ENCODE measurements around the gene LTC4S.

GRCh38 chr5:179795049-179795862 is 1.5 kb downstream of the LTC4S start:
- TF ChIP-seq, protein P1, sequence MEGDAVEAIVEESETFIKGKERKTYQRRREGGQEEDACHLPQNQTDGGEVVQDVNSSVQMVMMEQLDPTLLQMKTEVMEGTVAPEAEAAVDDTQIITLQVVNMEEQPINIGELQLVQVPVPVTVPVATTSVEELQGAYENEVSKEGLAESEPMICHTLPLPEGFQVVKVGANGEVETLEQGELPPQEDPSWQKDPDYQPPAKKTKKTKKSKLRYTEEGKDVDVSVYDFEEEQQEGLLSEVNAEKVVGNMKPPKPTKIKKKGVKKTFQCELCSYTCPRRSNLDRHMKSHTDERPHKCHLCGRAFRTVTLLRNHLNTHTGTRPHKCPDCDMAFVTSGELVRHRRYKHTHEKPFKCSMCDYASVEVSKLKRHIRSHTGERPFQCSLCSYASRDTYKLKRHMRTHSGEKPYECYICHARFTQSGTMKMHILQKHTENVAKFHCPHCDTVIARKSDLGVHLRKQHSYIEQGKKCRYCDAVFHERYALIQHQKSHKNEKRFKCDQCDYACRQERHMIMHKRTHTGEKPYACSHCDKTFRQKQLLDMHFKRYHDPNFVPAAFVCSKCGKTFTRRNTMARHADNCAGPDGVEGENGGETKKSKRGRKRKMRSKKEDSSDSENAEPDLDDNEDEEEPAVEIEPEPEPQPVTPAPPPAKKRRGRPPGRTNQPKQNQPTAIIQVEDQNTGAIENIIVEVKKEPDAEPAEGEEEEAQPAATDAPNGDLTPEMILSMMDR (IDR thresholded peaks at IDR 0.05; ENCODE audit: low read depth, low read length, missing input control), result no peak
- no peak for TF ChIP-seq ATF3 (IDR thresholded peaks at IDR 0.05)
- TF ChIP-seq, protein P2, sequence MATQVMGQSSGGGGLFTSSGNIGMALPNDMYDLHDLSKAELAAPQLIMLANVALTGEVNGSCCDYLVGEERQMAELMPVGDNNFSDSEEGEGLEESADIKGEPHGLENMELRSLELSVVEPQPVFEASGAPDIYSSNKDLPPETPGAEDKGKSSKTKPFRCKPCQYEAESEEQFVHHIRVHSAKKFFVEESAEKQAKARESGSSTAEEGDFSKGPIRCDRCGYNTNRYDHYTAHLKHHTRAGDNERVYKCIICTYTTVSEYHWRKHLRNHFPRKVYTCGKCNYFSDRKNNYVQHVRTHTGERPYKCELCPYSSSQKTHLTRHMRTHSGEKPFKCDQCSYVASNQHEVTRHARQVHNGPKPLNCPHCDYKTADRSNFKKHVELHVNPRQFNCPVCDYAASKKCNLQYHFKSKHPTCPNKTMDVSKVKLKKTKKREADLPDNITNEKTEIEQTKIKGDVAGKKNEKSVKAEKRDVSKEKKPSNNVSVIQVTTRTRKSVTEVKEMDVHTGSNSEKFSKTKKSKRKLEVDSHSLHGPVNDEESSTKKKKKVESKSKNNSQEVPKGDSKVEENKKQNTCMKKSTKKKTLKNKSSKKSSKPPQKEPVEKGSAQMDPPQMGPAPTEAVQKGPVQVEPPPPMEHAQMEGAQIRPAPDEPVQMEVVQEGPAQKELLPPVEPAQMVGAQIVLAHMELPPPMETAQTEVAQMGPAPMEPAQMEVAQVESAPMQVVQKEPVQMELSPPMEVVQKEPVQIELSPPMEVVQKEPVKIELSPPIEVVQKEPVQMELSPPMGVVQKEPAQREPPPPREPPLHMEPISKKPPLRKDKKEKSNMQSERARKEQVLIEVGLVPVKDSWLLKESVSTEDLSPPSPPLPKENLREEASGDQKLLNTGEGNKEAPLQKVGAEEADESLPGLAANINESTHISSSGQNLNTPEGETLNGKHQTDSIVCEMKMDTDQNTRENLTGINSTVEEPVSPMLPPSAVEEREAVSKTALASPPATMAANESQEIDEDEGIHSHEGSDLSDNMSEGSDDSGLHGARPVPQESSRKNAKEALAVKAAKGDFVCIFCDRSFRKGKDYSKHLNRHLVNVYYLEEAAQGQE (IDR thresholded peaks at IDR 0.05), result no peak
- TF ChIP-seq RAD21 (IDR thresholded peaks at IDR 0.05), result no peak
- no peak for TF ChIP-seq EGR1 (IDR thresholded peaks at IDR 0.05; ENCODE audit: low read depth in 2 of 2)
- no peak for TF ChIP-seq GABPA (IDR thresholded peaks at IDR 0.05 in 1 of 2, conservative IDR thresholded peaks at IDR 0.05 in 1 of 2)
- TF ChIP-seq TAF1 (conservative IDR thresholded peaks at IDR 0.05), result no peak
- no peak for TF ChIP-seq JUND (IDR thresholded peaks at IDR 0.05)
